ENCODE data around the gene ANO2.

Gene ANO2

DNA sequence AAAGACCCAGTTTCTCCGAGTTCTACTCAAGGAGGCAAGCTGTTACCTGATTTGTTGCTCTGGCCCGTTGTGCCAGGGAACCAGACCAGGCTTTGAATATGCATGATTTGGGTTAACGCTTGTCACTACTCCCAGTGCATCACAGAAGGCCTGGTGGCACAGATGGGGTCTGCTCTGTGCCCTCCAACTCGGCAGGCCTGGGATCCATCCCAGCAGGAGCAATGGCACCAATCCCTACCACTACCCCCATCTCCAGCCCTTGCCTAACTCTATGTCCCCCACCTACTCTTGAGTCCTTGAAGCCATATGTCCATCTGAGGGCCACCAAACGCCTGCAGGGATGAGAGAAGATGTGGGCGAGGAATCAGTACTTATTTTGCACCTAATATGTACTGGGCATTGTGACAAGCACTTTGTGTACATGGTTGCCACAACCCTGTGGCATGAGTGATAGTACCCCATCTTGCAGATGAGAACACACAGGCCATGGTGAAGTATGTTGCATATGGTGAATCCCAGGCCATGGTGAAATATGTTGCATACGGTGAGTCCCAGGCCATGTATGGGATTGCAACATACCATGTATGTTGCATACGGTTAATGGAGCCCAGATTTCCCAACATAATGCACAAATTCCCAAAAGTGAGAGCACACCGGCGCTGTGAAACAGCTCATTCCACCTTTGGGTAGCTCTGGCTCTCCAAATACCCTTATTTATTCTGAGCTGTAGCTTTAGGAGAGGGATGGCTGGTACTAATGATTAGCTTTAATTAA is 410.4 kb downstream of the ANO2 start:
- Mint-ChIP-seq H3K4me1 (peaks cover 25% of the 10 kb centered on the region), H3K9me3 (peaks cover 40% of the 10 kb centered on the region), H3K27ac (no peak overlapping the region), H3K36me3 (ENCODE audit: low read depth) (peaks cover 16% of the 10 kb centered on the region), H3K27me3 (ENCODE audit: low read depth, poor library complexity) (peaks cover 14% of the 10 kb centered on the region), H3K4me3 (no peak overlapping the region)
- TF ChIP-seq CTCF (IDR thresholded peaks at IDR 0.05) = no peak
- DNase-seq = no peak

- H3K9me3 Mint-ChIP-seq = peaks cover 32% of the 10 kb centered on the region
- DNase-seq = no peak
- H3K27ac Mint-ChIP-seq = no peak overlapping the region
- H3K36me3 Mint-ChIP-seq (ENCODE audit: low read depth) = peaks cover 16% of the 10 kb centered on the region
- H3K4me3 Mint-ChIP-seq = no peak overlapping the region
- peaks cover 14% of the 10 kb centered on the region for H3K27me3 Mint-ChIP-seq (ENCODE audit: low read depth, poor library complexity)
- TF ChIP-seq CTCF (IDR thresholded peaks at IDR 0.05) = no peak
- peaks cover 25% of the 10 kb centered on the region for H3K4me1 Mint-ChIP-seq
Observed at GRCh38 chr12:5533368-5533767, 411.7 kb downstream of the ANO2 start.

DNA sequence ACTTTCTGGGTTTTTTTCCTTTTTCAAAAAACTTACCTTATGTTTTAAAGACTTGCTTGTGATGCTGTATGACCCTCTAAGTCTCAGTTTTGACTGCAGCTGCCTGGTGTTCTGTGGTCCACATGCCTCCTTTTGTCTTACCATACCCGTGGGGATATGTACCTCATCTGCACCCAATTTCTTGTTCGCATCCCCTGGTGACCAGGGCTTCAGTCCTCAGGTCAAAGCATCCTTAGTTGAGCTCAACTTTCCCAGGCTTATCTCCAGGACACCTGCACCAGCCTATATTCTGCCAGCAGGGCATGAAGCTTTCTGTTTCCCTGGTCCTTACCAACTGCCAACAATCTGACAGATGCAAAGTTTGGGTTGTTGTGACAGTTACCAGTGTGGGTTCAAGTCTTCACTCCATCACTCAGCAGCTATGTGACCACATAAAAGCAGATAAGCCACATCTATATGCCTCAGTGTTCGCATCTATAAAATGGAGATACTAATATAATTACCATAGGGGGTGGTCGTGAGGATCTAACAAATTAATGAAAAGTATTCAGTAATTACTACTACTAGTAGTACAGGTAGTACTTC is 419.2 kb downstream of the ANO2 start:
- Mint-ChIP-seq H3K27ac (no peak overlapping the region), H3K9me3 (peaks cover 11% of the 10 kb centered on the region), H3K36me3 (ENCODE audit: low read depth) (peaks cover 4% of the 10 kb centered on the region), H3K27me3 (ENCODE audit: low read depth, poor library complexity) (peaks cover 3% of the 10 kb centered on the region), H3K4me3 (no peak overlapping the region), H3K4me1 (peaks cover 35% of the 10 kb centered on the region)
- no peak for DNase-seq
- no peak for TF ChIP-seq CTCF (IDR thresholded peaks at IDR 0.05)

DNA sequence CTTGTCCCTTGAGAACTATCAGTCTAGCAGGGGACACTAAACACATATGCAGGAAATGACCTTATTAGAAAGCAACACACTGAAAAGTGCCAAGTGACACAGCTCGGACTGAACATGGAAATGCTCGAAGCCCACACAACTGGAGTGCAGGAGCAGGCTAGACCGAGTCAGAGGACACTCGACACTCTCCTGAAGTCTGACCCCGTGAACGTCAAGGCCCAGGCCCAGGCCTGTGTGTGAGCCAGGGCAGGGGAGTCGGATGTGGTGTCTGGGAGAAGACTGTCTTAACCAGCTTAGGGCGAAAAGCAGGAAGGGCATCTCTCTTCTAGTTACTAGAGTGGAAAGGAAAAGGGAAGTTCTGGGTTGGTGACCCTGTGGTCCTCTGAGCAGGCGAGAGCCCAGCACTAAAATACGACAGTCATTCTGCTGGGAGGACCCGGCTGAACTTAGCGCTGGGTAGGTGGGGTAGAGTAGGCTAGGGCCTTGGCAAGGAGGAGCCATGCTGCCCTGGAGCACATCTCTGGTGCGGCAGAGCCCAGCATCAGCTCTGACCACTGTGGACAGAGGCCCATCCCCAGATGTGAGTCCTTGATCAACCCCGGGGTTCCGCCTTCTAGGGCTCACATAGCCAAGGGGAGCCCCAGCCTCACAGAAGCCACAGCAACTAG is 420.2 kb downstream of the ANO2 start:
- Mint-ChIP-seq H3K9me3 (peaks cover 4% of the 10 kb centered on the region), H3K4me1 (peaks cover 35% of the 10 kb centered on the region), H3K27me3 (ENCODE audit: low read depth, poor library complexity) (peaks cover 8% of the 10 kb centered on the region), H3K27ac (peak overlapping the region; percentile 88), H3K4me3 (no peak overlapping the region), H3K36me3 (ENCODE audit: low read depth) (peaks cover 4% of the 10 kb centered on the region)
- no peak for TF ChIP-seq CTCF (IDR thresholded peaks at IDR 0.05)
- no peak for DNase-seq

DNA sequence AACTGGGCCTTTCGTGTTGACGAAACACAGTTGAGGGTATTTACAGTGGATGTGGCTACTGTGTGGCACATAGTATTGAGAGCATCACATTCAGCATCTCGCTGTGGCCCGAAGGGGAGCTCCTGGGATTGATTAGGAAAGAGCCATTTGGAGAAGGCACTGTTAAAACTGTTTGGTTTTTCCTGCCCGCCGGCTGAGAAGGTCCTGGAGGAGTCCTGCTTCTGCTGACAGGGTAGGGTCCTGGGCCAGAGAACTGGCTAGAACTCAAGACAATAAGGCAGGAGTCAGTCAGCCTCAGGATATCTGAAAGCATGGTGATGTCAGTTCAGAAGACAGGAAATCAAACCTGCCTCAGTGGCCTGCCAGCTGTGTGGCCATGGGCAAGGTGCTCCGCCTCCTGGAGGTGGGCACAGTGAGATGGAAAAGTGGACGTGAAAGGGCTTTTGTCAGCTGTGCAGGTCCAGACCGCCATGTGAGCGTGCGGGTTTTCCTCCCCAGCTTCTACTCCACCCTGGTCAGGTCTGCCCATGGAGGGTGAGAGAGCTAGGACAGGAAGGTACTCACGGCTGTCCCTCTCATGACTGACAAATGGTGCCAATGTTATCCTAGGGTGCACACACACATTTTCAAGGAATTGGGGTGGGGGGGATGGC is 420.8 kb downstream of the ANO2 start:
- Mint-ChIP-seq H3K4me3 (no peak overlapping the region), H3K27me3 (ENCODE audit: low read depth, poor library complexity) (peaks cover 8% of the 10 kb centered on the region), H3K27ac (peak overlapping the region; percentile 88), H3K4me1 (peaks cover 39% of the 10 kb centered on the region), H3K36me3 (ENCODE audit: low read depth) (peaks cover under 1% of the 10 kb centered on the region), H3K9me3 (peaks cover under 1% of the 10 kb centered on the region)
- no peak for DNase-seq
- no peak for TF ChIP-seq CTCF (IDR thresholded peaks at IDR 0.05)
